HG03139 (cell line): ENCODE data around the gene FAM13C.

Source experiments
- ATAC-seq: cut with Tn5 transposase; IDR thresholded peaks from one replicate; pipeline ENCODE4 v1.9.1; 2021; ENCODE audit not compliant: unreplicated experiment

The FAM13C gene

DNA sequence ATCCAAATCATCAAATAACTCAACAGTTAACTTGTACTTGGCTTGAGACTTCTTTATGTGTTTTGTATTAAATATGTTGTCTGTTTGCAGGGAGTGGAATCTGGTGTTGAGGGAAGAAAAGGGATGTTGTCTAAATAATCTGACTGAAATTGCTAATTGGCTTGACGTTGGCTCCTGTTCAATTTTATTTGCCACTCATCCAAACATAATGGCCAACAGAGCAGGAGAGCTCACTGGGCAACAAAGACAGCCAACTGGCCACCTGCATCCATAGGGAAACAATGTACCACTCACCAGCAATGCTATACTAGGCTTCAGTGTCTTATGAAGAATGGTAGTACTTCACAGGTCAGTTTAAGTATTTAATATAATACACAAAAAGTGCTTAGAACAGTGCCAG lies 80.5 kb downstream of the FAM13C start:
- ATAC-seq, result no peak

DNA sequence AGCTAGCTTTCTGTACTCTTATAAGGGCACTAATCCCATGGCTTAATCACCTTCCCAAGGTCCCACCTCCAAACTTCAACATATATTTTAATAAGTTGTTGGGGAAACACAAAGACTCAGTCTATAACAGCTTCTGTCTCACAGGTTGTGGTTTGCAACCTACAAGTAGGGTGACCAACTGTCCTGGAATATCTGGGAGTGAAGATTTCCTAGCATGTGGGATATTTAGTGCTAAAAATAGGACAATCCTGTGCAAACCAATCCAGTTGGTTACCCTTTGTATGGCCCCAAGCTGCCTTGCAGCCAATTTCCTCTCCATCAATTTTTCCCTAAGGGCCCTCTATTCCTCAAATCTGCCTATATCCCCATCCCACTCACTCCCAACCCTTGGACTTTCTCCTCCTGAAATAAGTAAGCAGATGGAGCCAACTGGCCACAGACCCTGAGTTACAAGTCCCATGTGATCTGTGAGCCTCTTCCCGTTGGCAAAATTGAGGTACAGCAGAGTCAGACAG lies 82.3 kb downstream of the FAM13C start:
- ATAC-seq, result no peak

DNA sequence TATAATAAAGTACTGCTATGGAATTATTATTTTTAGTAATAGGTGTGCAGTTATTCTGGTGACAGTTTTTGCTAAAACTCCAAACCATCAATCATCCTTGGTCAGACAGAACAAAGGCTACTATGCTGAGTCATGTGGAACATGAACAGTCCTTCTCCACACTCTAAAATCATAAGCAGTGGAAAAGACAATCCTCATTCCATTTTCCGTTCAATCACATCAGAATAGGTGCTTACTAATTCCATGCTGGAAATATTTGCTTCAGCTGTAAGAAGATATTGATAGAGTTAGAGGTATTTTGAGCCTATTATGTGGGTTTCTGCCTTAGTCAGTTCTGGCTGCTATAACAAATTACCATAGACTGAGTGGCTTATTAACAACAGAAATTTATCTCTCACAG lies 82.9 kb downstream of the FAM13C start:
- no peak for ATAC-seq

DNA sequence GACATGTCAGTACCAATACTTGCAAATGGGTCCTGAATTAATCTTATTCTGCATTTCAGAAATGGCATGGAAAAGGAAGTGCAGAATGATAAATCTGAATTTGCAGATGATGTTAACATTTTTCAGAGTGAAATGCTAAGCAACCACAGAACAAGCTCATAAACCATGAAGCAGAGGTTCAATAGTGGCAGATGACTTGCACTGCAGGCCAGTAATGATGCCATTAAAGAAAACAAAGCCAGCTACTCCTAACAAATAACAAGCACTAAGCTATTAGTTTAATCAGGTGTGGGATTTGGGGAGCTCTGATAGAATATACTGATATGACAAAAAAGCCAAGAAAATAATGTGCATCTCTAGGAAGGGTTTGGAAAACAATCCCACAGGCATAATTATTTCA lies 85.4 kb downstream of the FAM13C start:
- no peak for ATAC-seq

DNA sequence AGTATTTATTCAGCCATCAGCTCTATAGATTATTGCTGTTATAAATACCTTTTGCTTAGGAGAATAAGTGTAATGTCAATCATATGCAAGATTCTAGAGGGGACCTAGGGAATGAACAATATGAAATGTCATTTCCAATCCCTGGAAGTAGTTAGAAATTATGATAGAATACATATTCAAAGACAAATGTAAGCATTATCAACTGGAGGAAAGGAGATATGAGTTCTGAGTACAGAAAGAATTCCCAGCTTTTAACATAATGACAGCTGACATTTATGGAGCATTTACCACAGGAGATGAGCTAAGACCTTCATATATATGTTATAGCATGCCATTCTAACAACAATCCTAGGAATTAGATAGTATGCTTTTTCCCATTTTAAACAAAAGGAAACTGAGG lies 86.2 kb downstream of the FAM13C start:
- no peak for ATAC-seq

DNA sequence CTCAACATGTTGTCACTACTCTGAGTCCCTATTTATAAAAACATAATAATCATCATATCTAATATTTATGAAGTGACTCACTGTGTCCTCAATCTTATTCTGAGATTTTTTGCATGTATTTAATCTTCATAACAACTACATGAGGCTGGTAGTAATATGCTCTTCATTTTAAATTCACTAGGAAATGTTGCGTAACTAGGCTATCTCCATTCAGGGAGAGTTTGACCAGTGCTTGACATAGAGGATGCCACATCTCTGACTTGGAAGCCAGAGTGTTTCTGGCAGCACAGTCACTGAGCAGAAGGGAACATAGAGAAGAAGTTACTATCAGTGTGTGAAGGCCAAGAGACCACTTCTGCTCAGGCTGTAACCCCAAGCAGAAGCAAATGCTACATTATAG lies 88.9 kb downstream of the FAM13C start:
- no peak for ATAC-seq

DNA sequence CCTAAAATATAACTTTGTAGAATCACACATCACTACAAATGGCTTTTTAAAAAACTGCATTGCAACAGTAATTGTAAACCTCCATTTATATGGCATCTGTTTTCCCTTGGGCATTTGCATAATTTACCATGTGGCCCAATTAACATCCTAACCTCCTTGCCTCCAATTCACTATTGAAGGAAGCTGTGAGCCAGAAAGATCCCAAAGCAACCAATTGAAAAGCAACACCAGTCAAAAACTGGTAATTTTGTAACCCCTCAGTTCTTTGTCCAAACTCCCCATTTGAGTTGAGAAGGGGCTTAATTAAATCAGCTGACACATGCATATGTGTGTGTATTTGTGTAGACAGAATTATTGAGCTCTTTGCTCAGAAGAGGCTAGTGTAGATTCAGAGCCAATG lies 90.3 kb downstream of the FAM13C start:
- ATAC-seq, result no peak

DNA sequence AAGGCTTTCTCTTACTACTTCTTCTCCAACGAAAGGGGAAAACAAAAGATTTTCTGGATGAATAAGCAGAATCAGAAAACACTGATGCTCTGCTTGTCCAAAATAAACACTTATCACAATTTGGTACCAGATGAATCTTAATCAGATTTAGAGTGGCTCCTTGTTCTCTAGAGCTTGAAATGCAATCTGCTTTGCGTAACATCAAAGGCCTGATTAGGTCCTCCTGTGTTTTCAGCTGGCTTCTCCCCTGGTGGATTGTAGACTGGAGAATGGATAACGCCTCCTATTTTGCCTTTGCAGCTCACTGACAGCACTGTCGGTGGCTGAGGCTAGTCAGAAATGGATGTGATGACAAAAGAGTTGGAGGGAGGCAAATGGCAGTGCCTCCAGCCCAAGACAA lies 91.2 kb downstream of the FAM13C start:
- ATAC-seq, result no peak

DNA sequence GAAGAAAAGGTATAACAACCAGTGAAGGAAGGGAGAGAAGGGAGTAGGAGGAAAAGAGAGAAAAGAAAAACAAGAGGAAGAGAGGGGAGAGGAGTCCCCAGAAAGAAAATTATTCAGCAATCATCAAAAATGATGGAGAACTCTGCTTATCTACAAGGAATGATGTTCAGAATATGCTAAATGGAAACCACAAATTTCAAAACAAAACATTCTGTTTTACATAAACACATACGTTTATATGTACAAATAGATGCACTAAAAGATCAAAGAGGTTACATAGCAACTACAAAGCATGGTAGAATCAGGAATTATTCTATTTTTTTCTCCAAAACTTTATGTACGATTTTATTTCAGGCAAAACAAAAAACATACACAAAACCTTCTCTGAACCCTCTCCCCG lies 91.9 kb downstream of the FAM13C start:
- no peak for ATAC-seq

DNA sequence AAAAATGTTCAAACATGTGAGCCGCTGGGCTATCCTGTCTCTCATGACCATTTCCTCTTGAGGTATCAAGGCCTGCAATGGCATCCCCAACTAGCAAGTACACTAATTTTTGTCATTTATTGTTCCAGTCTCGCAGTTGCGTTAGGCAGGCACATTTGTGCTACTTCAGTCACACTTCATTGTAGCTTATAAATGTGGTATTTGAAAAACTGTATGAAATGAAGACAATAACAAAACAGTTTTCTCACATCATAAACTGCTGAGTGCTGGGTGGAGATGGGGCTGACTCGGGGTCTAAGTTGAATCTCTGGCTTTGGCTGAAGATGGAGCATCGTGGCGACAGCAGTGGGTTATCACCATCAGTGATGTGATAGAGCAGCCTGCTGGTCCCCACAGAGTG lies 92.7 kb downstream of the FAM13C start:
- no peak for ATAC-seq

DNA sequence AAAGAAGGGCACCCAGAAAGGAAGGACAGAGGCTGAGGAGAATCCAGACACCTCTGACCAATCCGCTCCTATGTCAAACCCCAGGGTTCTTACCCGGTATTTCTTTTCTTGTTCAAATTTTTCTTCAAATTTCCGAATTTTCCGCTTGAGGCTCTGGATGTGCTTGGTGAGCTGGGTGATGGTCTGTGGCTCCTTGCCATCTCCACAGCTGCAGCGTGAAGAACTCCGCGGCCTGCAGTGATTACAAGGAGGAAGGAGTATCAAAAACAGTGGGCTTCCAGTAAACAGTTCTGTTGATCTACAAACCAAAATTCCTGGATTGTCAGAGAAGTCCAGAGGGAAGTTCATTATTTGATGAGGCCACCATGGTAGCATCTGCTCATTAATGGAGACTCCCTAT lies 93.9 kb downstream of the FAM13C start:
- ATAC-seq, result no peak

DNA sequence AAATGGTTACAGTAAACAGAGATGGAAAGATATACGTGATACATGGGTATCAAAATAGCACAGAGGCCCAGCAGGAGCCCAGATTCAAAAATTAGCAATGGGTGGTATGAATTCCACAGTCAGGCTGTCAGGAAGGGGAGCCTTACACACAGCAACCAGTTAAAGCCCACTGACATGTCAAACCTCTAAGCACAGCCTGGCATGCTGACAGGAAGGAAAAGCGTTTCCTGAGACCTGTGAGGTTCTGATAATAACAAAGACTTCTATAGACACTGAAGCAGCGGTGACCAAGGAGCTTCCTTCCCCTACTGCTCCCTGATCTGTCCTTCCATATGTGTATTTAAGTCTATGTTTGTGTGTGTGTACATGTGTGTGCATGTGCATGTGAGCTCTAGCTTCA lies 96.0 kb downstream of the FAM13C start:
- ATAC-seq, result no peak

DNA sequence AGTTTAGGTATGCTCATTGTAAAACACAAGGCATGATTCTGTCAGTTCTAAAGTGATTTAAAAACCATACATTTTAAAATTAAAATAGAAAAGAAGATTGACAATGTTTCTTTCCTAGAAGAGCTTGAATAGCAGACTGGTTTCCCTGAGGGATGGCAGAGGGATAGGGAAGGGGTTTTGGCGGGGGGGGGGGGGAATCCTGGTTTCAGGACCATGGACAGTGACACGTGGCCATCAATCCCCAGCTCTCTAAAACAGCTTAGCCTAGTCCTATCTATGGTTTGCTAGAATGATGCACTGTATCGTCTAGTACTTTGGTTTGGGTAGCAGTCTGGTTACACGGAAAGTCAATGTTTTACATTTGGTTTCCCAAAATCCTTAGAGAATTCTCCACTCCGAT lies 97.2 kb downstream of the FAM13C start:
- no peak for ATAC-seq

DNA sequence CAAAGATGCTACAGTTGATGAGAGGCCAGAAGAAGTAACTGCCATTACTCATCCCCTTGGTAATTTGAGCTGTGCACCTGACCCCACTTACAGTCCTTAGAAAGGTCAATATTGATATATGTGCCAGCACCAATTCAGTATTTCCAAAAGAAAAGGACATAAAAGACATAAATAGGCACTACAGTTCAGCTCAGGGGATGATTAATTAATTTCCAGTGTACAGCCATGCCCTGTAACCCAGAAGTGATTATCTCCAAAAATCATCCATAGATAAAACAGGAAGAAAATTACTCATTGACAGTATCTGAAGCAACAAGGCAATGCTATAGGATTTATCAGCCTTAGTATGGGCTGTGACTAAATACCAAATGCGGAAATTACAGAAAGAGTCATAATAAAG lies 103.5 kb downstream of the FAM13C start:
- ATAC-seq, result no peak

DNA sequence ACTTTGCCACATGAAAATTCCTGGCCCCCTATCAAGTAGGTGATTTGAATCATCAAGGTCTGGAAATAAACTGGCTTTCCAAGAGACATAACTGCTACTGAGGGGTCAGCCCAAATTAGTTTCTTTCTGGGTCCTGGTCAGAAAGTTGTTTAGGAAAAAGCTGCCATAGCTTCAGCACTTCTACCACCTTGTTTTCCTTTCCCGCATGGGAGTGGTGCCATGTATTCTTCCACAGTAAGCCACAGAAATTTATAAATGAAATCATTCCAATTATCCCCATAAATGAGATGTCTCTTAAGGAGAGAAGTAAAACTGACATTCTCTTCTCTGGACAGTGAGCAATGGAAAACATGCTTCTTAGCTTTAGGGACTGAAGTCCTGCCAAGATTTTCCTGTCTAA lies 105.1 kb downstream of the FAM13C start:
- ATAC-seq, result no peak

DNA sequence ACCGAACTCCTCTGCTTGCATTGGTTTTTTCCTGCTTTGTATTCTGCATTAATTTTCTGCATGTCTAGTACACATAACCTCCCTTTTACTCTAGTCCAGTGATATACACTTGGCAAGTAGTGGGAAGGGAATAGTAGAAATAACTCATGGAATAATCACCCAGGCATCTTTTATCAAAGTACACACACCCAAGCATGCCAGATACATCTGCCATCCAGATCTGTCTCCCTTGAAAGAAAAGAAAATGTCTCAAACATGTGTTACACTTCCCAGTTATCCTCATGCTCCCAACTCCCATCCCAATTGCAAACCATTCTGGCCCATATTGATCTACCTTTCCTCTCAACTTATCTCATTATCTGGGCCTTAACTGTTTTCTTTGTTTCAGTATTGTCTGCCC lies 106.9 kb downstream of the FAM13C start:
- no peak for ATAC-seq

DNA sequence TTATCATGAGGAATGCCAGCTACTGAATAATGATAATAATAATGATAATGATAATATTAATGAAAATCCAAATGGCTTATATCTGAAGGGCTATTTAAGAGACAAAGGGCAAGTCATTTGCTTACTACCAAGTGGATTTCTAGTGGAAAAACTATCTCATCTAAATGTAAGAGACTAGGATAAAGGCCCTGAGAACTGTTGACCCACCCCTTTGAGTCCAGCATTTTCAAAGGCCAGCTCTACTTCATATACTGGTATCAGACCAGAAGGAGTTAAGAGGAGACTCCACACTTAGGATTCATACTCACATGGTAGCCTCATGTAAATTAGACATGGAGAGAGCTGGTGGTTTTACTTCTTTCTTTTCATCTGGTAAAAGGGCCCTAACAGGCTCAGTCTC lies 109.9 kb downstream of the FAM13C start:
- ATAC-seq, result no peak

DNA sequence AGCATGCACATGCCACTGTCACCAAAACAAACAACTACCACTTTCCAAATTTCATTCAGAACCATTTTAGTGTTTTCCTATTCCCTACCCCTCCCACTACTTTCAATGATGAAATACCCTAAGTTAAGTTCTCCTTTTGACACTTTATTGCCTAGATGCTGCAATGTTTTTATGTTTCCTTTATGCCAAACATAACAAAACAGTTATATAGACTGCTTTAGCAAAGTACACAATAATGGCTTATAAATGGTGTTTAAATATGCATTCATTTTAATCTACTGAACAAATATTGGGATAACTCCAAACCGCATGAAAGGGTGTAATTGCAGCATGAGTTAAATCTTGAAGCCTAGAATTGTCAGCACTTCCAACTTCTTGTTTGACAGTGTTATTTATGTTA lies 116.7 kb downstream of the FAM13C start:
- ATAC-seq, result no peak

DNA sequence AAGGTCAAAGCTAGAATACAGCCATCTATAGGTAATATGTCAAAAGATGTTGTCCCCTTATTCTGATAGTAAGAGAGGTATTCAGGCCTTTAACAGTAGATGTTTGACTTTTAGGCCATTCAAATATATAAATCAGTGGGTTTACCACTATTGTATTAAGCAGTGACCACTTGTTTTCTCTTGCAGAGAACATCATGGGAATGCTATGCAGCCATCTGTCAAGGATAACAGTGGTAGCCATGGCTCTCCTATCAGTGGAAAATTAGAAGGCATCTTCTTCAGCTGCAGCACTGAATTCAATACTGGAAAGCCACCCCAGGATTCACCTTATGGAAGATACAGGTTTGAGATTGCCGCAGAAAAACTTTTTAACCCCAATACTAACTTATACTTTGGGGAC lies 117.5 kb downstream of the FAM13C start:
- ATAC-seq, result no peak

DNA sequence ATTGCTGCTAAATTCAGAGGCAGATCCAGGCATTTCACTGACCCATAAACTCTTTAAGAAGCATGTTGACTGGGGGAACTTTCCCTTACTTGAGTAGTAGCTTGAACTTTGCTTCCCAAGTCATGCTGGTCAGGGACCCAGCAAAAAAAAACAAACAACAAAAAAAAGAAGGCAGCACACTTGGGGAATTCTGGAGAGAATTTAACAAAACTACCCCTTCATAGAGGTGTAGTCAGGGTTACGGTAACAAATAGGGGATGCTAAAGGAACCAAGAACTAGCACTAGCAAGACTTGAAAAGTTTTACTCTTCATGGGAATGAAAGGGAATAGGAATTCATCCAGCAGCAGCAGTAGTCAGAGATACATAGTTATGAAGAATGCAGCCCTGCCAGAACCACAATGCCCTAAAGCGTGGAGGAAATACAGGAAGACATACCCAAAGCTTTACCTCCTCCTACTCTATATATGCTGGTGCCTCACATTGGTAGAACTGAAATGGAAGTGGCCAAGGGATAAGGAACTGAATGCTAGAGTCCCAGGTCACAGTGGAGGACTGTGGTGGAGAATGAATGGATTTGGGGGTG lies 118.6 kb downstream of the FAM13C start:
- ATAC-seq, result no peak

DNA sequence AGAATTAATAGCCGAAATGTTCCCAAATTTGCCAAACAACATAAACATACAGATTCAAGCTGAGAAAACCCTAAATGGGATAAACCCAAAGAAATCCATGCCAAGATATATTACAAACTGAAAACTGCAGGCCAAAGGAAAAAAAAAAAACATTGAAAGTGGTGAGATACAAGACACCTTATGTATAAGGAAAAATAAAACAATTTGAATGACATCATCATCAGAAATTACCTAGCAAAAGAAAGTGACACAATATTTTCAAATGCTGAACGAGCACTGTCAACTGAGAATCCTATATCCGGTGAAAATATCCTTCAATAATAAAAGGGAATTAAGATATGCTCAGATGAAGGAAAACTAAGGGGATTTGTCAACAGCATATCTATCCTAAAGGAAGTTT lies 119.4 kb downstream of the FAM13C start:
- no peak for ATAC-seq

DNA sequence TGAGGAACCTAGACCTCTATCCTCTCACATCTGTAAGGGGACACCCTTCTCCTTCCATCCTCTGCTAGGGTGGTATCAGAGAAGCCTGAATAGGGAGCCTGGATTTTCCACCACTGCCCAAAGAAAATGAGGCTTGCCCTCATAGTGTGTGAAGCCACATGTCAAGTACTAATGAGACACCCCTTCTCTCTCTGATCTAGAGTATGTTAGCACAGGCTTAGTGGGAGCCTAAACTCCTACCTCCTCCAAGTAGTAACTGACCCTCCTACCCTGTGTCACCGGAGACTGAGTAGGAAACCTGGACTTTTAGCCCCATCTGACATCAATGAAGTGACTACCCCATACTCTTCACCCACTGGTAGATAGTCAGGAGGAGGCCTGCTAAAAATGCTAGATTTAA lies 120.3 kb downstream of the FAM13C start:
- ATAC-seq, result no peak

DNA sequence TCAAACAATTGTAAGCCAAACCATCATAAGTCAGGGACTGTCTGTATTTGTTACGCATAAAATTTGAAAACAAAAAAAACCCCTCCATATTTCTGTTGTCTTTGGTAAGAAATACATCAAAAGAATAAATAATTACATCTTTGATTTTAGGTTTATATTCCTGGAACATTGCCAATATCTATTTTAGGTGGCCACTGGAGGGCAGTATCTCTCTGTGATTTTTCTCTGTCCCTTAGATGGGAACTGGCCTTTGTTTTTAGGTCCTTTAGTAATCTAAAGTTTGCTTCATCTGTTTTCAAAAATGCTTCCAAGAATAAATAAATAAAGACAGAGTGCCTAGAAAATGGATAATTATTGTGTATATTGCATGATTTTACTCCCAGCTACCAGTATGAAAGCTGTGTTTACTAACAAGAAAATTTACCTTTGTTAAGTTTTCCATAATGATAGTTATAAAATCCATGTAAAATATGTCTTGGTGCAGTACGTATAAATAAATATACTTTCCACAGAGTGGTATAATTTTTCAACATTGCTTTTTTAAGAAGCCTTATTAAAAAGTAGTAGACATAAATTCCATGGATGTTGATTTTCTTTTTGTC lies 121.7 kb downstream of the FAM13C start:
- ATAC-seq, result no peak
